RWPE1 (cell line): ENCODE measurements around the gene DNAJC7.

Source experiments
- CTCF ChIA-PET: fragments of 350-600 bp; sonication (Branson Sonifier 250); formaldehyde crosslinking; extraction: SDS; loops from one replicate; lab custom pipeline; 2021; lab: Yijun Ruan, JAX
- POLR2A ChIA-PET: fragments of 400-600 bp; formaldehyde crosslinking; extraction: SDS; loops from one replicate; lab custom pipeline; 2020; ENCODE audit warnings: antibody characterized with exemption; ENCODE audit not compliant: low non-redundant PET; lab: Yijun Ruan, JAX
- DNase-seq: peaks from one replicate; pipeline ENCODE4 v3.0.0; 2012; ENCODE audit warnings: low spot score
- H3K27ac ChIP-seq: fragments of 450-650 bp; 2 replicates; pipeline ENCODE4 v1.5.1; 2017
- TF ChIP-seq, protein P1 (sequence below): fragments of 450-650 bp; conservative IDR thresholded peaks from 2 replicates; pipeline ENCODE4 v1.5.1; 2017; ENCODE audit warnings: low read depth, mild to moderate bottlenecking

The DNAJC7 gene

GRCh38 chr17:41998497-41998896 lies 18.7 kb downstream of the DNAJC7 start:
- ChIA-PET POLR2A (no interaction called here), CTCF (no interaction called here)
- DNase-seq, result no peak
- H3K27ac ChIP-seq, result no peak overlapping the region
- TF ChIP-seq, protein P1, sequence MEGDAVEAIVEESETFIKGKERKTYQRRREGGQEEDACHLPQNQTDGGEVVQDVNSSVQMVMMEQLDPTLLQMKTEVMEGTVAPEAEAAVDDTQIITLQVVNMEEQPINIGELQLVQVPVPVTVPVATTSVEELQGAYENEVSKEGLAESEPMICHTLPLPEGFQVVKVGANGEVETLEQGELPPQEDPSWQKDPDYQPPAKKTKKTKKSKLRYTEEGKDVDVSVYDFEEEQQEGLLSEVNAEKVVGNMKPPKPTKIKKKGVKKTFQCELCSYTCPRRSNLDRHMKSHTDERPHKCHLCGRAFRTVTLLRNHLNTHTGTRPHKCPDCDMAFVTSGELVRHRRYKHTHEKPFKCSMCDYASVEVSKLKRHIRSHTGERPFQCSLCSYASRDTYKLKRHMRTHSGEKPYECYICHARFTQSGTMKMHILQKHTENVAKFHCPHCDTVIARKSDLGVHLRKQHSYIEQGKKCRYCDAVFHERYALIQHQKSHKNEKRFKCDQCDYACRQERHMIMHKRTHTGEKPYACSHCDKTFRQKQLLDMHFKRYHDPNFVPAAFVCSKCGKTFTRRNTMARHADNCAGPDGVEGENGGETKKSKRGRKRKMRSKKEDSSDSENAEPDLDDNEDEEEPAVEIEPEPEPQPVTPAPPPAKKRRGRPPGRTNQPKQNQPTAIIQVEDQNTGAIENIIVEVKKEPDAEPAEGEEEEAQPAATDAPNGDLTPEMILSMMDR, result no peak

- TF ChIP-seq, protein P1, result no peak
- POLR2A ChIA-PET, result no interaction called here
- no peak for DNase-seq
- no peak overlapping the region for H3K27ac ChIP-seq
- CTCF ChIA-PET, result interaction anchor here (1.1 kb wide), 1 partner anchor 8 kb away, joined by 3 read pairs; no protein-coding TSS in a partner anchor
These were observed 20.4 kb downstream of the DNAJC7 start for GRCh38 chr17:41996855-41997164.

GRCh38 chr17:41992576-41992975 lies 24.7 kb downstream of the DNAJC7 start:
- ChIA-PET POLR2A (no interaction called here), CTCF (interaction anchor here (0.6 kb wide), 1 partner anchor 586 kb away, joined by 3 read pairs; no protein-coding TSS in a partner anchor)
- no peak overlapping the region for H3K27ac ChIP-seq
- TF ChIP-seq, protein P1, result no peak
- no peak for DNase-seq

DNA sequence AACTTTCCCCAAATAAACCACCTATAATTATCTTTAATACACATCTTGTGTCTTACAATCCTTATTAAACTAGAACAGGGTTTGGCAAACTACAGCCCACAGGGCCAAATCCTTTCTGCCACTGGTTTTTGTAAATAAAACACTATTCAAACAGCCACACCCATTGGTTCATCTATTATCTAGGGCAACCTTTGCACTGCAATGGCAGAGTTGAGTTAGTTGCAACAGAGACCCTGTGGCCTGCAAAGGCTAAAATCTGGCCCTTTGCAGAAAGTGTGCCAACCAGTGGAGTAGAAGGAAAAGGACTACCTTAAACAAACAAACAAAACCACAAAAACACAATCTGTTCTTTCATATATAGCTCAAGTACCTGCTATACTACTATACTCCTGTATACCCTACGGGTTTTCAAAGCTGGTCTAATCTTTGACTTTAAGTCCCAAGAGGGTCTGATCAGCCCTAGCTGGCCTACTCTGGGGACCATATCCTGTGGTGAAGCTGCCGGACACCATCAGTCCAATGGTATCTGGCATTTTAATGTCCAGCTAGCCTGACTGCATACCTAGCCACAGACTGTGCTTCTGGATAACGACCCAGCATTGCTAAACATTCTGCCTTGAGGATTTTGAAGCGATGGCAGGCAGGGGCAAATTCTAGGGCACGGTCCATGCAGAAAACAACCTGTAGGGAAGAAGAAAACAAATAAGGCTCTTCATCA lies 27.4 kb downstream of the DNAJC7 start:
- no peak overlapping the region for H3K27ac ChIP-seq
- DNase-seq, result no peak
- TF ChIP-seq, protein P1, result no peak
- ChIA-PET POLR2A (no interaction called here), CTCF (interaction anchor here (1.4 kb wide), 1 partner anchor 36 kb away, joined by 3 read pairs; no protein-coding TSS in a partner anchor)

- ChIA-PET CTCF (interaction anchor here (0.6 to 1.4 kb wide), 2 partner anchors 8 to 37 kb away, joined by 3 read pairs; no protein-coding TSS in a partner anchor), POLR2A (no interaction called here)
- no peak for DNase-seq
- no peak overlapping the region for H3K27ac ChIP-seq
- TF ChIP-seq, protein P1, result no peak
These were observed 28.8 kb downstream of the DNAJC7 start for GRCh38 chr17:41988418-41988817.

GRCh38 chr17:41987642-41988041 lies 29.6 kb downstream of the DNAJC7 start:
- TF ChIP-seq, protein P1, result no peak
- POLR2A ChIA-PET, result no interaction called here
- no peak overlapping the region for H3K27ac ChIP-seq
- DNase-seq, result no peak
- CTCF ChIA-PET, result no interaction called here
